WTC11 (cell line): ENCODE data around the gene TMEM11. TPM values are rescaled to one million over a fixed set of nuclear protein-coding genes. Genes with fewer than 3 reads are reported as not detected.
A peak's percentile ranks its signal among the peaks of the same experiment; 100 is the strongest.

ENCODE experiments used
- ATAC-seq: fragments of 200-7000 bp; cut with Tn5 transposase; 2 replicates; pipeline ENCODE4 v1.10.0; 2021; ENCODE audit warnings: mild to moderate bottlenecking, moderate library complexity
- CTCF ChIA-PET: fragments of 300-600 bp; sonication (Branson Sonifier 250); formaldehyde crosslinking; loops from one replicate; lab custom pipeline; 2021; ENCODE audit warnings: antibody characterized with exemption; lab: Charles Lee
- POLR2A ChIA-PET: fragments of 350-600 bp; sonication (Branson Sonifier 250); formaldehyde crosslinking; loops from one replicate; lab custom pipeline; 2021; ENCODE audit warnings: antibody characterized with exemption; lab: Charles Lee
- DNase-seq: peaks from one replicate; pipeline ENCODE4 v3.0.0; 2021; ENCODE audit warnings: low spot score
- H3K27ac Mint-ChIP-seq: 2 replicates; pipeline ENCODE4 v1.8.0; 2021; ENCODE audit warnings: mixed read lengths
- H3K27me3 Mint-ChIP-seq: 2 replicates; pipeline ENCODE4 v1.8.0; 2021; ENCODE audit warnings: low read depth, mild to moderate bottlenecking, moderate library complexity, mixed read lengths
- H3K36me3 Mint-ChIP-seq: 2 replicates; pipeline ENCODE4 v1.8.0; 2021; ENCODE audit warnings: mixed read lengths
- H3K4me1 Mint-ChIP-seq: 2 replicates; pipeline ENCODE4 v1.8.0; 2022; ENCODE audit warnings: mixed read lengths
- H3K4me3 Mint-ChIP-seq: 2 replicates; pipeline ENCODE4 v1.8.0; 2021; ENCODE audit warnings: mild to moderate bottlenecking, moderate library complexity, mixed read lengths
- H3K9me3 Mint-ChIP-seq: 2 replicates; pipeline ENCODE4 v1.8.0; 2021; ENCODE audit warnings: mixed read lengths
- CREB1 ChIP-seq: sonication (generic); formaldehyde crosslinking; IDR thresholded peaks from 2 replicates; pipeline ENCODE4 v1.8.0; 2023; ENCODE audit warnings: mild to moderate bottlenecking, missing genetic modification reagents
- CREM ChIP-seq: sonication (generic); formaldehyde crosslinking; IDR thresholded peaks from 2 replicates; pipeline ENCODE4 v1.8.1; 2022; ENCODE audit warnings: mild to moderate bottlenecking, missing genetic modification reagents, moderate library complexity
- EMX1 ChIP-seq: fragments of 250-450 bp; sonication (Bioruptor Pico); IDR thresholded peaks from 2 replicates; pipeline ENCODE4 v1.8.0; 2021; ENCODE audit warnings: mild to moderate bottlenecking
- FOXK1 ChIP-seq: sonication (generic); formaldehyde crosslinking; IDR thresholded peaks from 2 replicates; pipeline ENCODE4 v1.8.0; 2022; ENCODE audit warnings: mild to moderate bottlenecking, moderate library complexity, missing genetic modification reagents
- GTF2I ChIP-seq: fragments of 250-450 bp; sonication (Bioruptor Pico); conservative IDR thresholded peaks from 2 replicates; pipeline ENCODE4 v1.4.0; 2021; ENCODE audit warnings: mild to moderate bottlenecking
- NFATC4 ChIP-seq: fragments of 250-450 bp; sonication (Bioruptor Pico); IDR thresholded peaks from 2 replicates; pipeline ENCODE4 v1.9.0; 2021; ENCODE audit warnings: mild to moderate bottlenecking
- PRRX2 ChIP-seq: fragments of 250-450 bp; sonication (Bioruptor Pico); IDR thresholded peaks from 2 replicates; pipeline ENCODE4 v1.8.0; 2021; ENCODE audit warnings: mild to moderate bottlenecking
- RORB ChIP-seq: fragments of 250-450 bp; sonication (Bioruptor Pico); IDR thresholded peaks from 2 replicates; pipeline ENCODE4 v1.9.0; 2021; ENCODE audit warnings: mild to moderate bottlenecking
- SMAD4 ChIP-seq: sonication (generic); formaldehyde crosslinking; IDR thresholded peaks from 2 replicates; pipeline ENCODE4 v1.8.0; 2022; ENCODE audit warnings: mild to moderate bottlenecking, missing genetic modification reagents
- SP1 ChIP-seq: sonication (generic); formaldehyde crosslinking; conservative IDR thresholded peaks from 2 replicates; pipeline ENCODE4 v1.8.1; 2022; ENCODE audit warnings: missing genetic modification reagents
- TCF7 ChIP-seq: sonication (generic); formaldehyde crosslinking; IDR thresholded peaks from 2 replicates; pipeline ENCODE4 v1.8.0; 2022; ENCODE audit warnings: mild to moderate bottlenecking, low read depth, missing genetic modification reagents, moderate library complexity
- TEAD1 ChIP-seq: sonication (generic); formaldehyde crosslinking; IDR thresholded peaks from 2 replicates; pipeline ENCODE4 v1.8.0; 2022; ENCODE audit warnings: mild to moderate bottlenecking, missing genetic modification reagents
- ZNF121 ChIP-seq: sonication (generic); formaldehyde crosslinking; IDR thresholded peaks from 2 replicates; pipeline ENCODE4 v1.8.0; 2023; ENCODE audit warnings: missing genetic modification reagents
- ZNF219 ChIP-seq: sonication (generic); formaldehyde crosslinking; IDR thresholded peaks from 2 replicates; pipeline ENCODE4 v1.8.0; 2023; ENCODE audit warnings: missing genetic modification reagents, mild to moderate bottlenecking, borderline replicate concordance
- ZNF396 ChIP-seq: fragments of 250-450 bp; sonication (Bioruptor Pico); IDR thresholded peaks from 2 replicates; pipeline ENCODE4 v1.8.0; 2021; ENCODE audit warnings: mild to moderate bottlenecking, moderate library complexity, borderline replicate concordance
- ZNF416 ChIP-seq: fragments of 250-450 bp; sonication (Bioruptor Pico); IDR thresholded peaks from 2 replicates; pipeline ENCODE4 v1.9.0; 2021; ENCODE audit warnings: mild to moderate bottlenecking, inconsistent platforms
- ZNF423 ChIP-seq: fragments of 250-450 bp; sonication (Bioruptor Pico); IDR thresholded peaks from 2 replicates; pipeline ENCODE4 v2.1.2; 2022; ENCODE audit warnings: mild to moderate bottlenecking, moderate library complexity
- ZNF671 ChIP-seq: fragments of 250-450 bp; sonication (Bioruptor Pico); IDR thresholded peaks from 2 replicates; pipeline ENCODE4 v1.8.0; 2021; ENCODE audit warnings: mild to moderate bottlenecking
- total RNA-seq: library from RNA; stranded (reverse); gene quantifications from 3 replicates; pipeline ENCODE4 v1.2.3, GENCODE V29; 2021
- TF ChIP-seq, protein P1 (sequence below): sonication (generic); formaldehyde crosslinking; IDR thresholded peaks from 2 replicates; pipeline ENCODE4 v1.8.0; 2023; ENCODE audit warnings: missing genetic modification reagents, mild to moderate bottlenecking, borderline replicate concordance
- TF ChIP-seq, protein P2 (sequence below): fragments of 250-450 bp; sonication (Bioruptor Pico); IDR thresholded peaks from 2 replicates; pipeline ENCODE4 v1.9.0; 2021; ENCODE audit warnings: moderate library complexity, mild to moderate bottlenecking, inconsistent platforms, borderline replicate concordance
- TF ChIP-seq, protein P3 (sequence below): sonication (generic); formaldehyde crosslinking; IDR thresholded peaks from 2 replicates; pipeline ENCODE4 v1.8.1; 2022; ENCODE audit warnings: mild to moderate bottlenecking, moderate library complexity, missing genetic modification reagents
- TF ChIP-seq, protein P4 (sequence below): fragments of 250-450 bp; sonication (Bioruptor Pico); IDR thresholded peaks from 2 replicates; pipeline ENCODE4 v1.9.0; 2021; ENCODE audit warnings: mild to moderate bottlenecking
- TF ChIP-seq, protein P5 (sequence below): sonication (generic); formaldehyde crosslinking; IDR thresholded peaks from 2 replicates; pipeline ENCODE4 v1.8.0; 2023; ENCODE audit warnings: missing genetic modification reagents
- TF ChIP-seq, protein P6 (sequence below): sonication (generic); formaldehyde crosslinking; IDR thresholded peaks from 2 replicates; pipeline ENCODE4 v1.8.0; 2022; ENCODE audit warnings: mild to moderate bottlenecking, missing genetic modification reagents

TMEM11 gene
- total RNA-seq, 1 experiment from 2014 or later, result 37.0 TPM

DNA sequence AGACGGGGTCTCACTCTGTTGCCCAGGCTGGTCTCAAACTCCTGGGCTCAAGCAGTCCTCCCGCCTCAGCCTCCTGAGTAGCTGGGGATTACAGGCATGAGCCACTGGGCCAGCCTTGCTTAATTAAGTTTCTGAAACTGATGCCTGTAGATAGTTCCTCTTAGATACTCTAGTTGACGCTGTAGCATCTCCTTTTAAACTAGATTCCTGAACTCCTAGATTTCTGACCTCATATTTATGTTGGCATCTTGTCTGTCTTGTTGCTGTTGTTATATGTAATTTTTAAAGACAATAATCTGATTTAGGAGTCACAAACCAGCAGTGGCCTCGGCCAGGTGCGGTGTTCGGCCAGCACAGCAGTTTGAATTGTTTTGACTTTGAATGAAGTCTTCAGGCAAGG is 49.7 kb downstream of the TMEM11 start:
- Mint-ChIP-seq H3K9me3 (no peaks in the 10 kb centered on the region), H3K4me1 (no peaks in the 10 kb centered on the region), H3K27me3 (no peaks in the 10 kb centered on the region), H3K4me3 (no peak overlapping the region), H3K27ac (no peak overlapping the region), H3K36me3 (no peaks in the 10 kb centered on the region)
- no peak for DNase-seq
- CTCF ChIA-PET, result interaction anchor here (0.6 kb wide), 1 partner anchor 46 kb away, joined by 3 read pairs; no protein-coding TSS in a partner anchor
- TF ChIP-seq, protein P1, sequence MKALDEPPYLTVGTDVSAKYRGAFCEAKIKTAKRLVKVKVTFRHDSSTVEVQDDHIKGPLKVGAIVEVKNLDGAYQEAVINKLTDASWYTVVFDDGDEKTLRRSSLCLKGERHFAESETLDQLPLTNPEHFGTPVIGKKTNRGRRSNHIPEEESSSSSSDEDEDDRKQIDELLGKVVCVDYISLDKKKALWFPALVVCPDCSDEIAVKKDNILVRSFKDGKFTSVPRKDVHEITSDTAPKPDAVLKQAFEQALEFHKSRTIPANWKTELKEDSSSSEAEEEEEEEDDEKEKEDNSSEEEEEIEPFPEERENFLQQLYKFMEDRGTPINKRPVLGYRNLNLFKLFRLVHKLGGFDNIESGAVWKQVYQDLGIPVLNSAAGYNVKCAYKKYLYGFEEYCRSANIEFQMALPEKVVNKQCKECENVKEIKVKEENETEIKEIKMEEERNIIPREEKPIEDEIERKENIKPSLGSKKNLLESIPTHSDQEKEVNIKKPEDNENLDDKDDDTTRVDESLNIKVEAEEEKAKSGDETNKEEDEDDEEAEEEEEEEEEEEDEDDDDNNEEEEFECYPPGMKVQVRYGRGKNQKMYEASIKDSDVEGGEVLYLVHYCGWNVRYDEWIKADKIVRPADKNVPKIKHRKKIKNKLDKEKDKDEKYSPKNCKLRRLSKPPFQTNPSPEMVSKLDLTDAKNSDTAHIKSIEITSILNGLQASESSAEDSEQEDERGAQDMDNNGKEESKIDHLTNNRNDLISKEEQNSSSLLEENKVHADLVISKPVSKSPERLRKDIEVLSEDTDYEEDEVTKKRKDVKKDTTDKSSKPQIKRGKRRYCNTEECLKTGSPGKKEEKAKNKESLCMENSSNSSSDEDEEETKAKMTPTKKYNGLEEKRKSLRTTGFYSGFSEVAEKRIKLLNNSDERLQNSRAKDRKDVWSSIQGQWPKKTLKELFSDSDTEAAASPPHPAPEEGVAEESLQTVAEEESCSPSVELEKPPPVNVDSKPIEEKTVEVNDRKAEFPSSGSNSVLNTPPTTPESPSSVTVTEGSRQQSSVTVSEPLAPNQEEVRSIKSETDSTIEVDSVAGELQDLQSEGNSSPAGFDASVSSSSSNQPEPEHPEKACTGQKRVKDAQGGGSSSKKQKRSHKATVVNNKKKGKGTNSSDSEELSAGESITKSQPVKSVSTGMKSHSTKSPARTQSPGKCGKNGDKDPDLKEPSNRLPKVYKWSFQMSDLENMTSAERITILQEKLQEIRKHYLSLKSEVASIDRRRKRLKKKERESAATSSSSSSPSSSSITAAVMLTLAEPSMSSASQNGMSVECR, result no peak
- TF ChIP-seq, protein P2, sequence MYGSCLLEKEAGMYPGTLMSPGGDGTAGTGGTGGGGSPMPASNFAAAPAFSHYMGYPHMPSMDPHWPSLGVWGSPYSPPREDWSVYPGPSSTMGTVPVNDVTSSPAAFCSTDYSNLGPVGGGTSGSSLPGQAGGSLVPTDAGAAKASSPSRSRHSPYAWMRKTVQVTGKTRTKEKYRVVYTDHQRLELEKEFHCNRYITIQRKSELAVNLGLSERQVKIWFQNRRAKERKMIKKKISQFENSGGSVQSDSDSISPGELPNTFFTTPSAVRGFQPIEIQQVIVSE (CRISPR knock-in tag), result no peak
- TF ChIP-seq ZNF416 (CRISPR knock-in tag), result no peak
- TF ChIP-seq, protein P3, sequence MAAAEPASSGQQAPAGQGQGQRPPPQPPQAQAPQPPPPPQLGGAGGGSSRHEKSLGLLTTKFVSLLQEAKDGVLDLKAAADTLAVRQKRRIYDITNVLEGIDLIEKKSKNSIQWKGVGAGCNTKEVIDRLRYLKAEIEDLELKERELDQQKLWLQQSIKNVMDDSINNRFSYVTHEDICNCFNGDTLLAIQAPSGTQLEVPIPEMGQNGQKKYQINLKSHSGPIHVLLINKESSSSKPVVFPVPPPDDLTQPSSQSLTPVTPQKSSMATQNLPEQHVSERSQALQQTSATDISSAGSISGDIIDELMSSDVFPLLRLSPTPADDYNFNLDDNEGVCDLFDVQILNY (CRISPR knock-in tag), result no peak
- no peak for TF ChIP-seq GTF2I (CRISPR knock-in tag)
- TF ChIP-seq PRRX2, result no peak
- no peak for TF ChIP-seq FOXK1 (CRISPR knock-in tag)
- no peak for TF ChIP-seq ZNF396 (CRISPR knock-in tag)
- no peak for TF ChIP-seq CREM
- no peak for TF ChIP-seq ZNF423 (CRISPR knock-in tag)
- no peak for TF ChIP-seq SMAD4 (CRISPR knock-in tag)
- no peak for TF ChIP-seq NFATC4 (CRISPR knock-in tag)
- no peak for TF ChIP-seq ZNF219 (CRISPR knock-in tag)
- no peak for TF ChIP-seq SP1
- TF ChIP-seq, protein P4, sequence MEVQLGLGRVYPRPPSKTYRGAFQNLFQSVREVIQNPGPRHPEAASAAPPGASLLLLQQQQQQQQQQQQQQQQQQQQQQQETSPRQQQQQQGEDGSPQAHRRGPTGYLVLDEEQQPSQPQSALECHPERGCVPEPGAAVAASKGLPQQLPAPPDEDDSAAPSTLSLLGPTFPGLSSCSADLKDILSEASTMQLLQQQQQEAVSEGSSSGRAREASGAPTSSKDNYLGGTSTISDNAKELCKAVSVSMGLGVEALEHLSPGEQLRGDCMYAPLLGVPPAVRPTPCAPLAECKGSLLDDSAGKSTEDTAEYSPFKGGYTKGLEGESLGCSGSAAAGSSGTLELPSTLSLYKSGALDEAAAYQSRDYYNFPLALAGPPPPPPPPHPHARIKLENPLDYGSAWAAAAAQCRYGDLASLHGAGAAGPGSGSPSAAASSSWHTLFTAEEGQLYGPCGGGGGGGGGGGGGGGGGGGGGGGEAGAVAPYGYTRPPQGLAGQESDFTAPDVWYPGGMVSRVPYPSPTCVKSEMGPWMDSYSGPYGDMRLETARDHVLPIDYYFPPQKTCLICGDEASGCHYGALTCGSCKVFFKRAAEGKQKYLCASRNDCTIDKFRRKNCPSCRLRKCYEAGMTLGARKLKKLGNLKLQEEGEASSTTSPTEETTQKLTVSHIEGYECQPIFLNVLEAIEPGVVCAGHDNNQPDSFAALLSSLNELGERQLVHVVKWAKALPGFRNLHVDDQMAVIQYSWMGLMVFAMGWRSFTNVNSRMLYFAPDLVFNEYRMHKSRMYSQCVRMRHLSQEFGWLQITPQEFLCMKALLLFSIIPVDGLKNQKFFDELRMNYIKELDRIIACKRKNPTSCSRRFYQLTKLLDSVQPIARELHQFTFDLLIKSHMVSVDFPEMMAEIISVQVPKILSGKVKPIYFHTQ (CRISPR knock-in tag), result no peak
- no peak for TF ChIP-seq ZNF671 (CRISPR knock-in tag)
- no peak for TF ChIP-seq TCF7 (CRISPR knock-in tag)
- no peak for TF ChIP-seq ZNF121 (CRISPR knock-in tag)
- POLR2A ChIA-PET, result interaction anchor here (0.8 kb wide), 1 partner anchor 121 kb away, joined by 3 read pairs; the partner anchor contains the start of gene USP22
- ATAC-seq, result no peak

DNA sequence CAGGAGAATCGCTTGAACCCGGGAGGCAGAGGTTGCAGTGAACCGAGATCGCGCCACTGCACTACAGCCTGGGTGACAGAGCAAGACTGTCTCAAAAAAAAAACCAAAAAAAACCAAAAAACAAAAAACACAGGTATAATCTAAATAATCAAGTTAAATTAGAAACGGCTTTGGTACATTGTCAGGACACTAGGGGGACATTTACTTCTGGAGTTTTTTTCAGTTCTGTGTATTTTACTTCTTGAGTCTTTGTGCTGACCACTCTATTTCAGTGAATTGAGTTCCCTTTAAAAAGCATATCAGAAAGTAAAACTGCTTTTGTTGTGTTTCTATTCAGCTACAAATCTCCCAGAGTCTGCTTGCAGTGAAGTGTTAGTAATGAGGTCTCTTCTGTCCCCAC is 50.9 kb downstream of the TMEM11 start:
- DNase-seq (no peak), ATAC-seq (no peak)
- H3K4me1 Mint-ChIP-seq, result no peaks in the 10 kb centered on the region
- H3K27ac Mint-ChIP-seq, result 0 out of 2 replicates have a peak overlapping the region, but pooled peaks have one; percentile 17
- no peaks in the 10 kb centered on the region for H3K27me3 Mint-ChIP-seq
- no peaks in the 10 kb centered on the region for H3K36me3 Mint-ChIP-seq
- H3K4me3 Mint-ChIP-seq, result no peak overlapping the region
- no peaks in the 10 kb centered on the region for H3K9me3 Mint-ChIP-seq
- ChIA-PET POLR2A (no interaction called here), CTCF (interaction anchor here (1.0 to 1.2 kb wide), 2 partner anchors 16 to 37 kb away, joined by 3 read pairs; no protein-coding TSS in a partner anchor)
- no peak for TF ChIP-seq RORB
- no peak for TF ChIP-seq CREB1
- no peak for TF ChIP-seq EMX1 (CRISPR knock-in tag)
- TF ChIP-seq GTF2I (CRISPR knock-in tag), result no peak
- TF ChIP-seq, protein P5, sequence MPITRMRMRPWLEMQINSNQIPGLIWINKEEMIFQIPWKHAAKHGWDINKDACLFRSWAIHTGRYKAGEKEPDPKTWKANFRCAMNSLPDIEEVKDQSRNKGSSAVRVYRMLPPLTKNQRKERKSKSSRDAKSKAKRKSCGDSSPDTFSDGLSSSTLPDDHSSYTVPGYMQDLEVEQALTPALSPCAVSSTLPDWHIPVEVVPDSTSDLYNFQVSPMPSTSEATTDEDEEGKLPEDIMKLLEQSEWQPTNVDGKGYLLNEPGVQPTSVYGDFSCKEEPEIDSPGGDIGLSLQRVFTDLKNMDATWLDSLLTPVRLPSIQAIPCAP (CRISPR knock-in tag), result no peak
- TF ChIP-seq ZNF416 (CRISPR knock-in tag), result no peak
- no peak for TF ChIP-seq SMAD4 (CRISPR knock-in tag)
- TF ChIP-seq, protein P6, sequence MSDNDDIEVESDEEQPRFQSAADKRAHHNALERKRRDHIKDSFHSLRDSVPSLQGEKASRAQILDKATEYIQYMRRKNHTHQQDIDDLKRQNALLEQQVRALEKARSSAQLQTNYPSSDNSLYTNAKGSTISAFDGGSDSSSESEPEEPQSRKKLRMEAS, result no peak
- TF ChIP-seq TEAD1, result no peak
